Measurements from ENCODE around the gene ATP5MC2.
A peak's percentile ranks its signal among the peaks of the same experiment; 100 is the strongest.
"Not testable (repeated sequence)": the region's sequence is repeated elsewhere in the genome, so short reads cannot be mapped to it uniquely, and the experiment has no call there.

ATP5MC2 gene

GRCh38 chr12:53683494-53683893 lies 7.6 kb upstream of the ATP5MC2 start:
- Histone ChIP-seq H3K36me3 (ENCODE audit: insufficient read depth) (no peaks in the 10 kb centered on the region), H3K4me1 (ENCODE audit: low read depth, poor library complexity, severe bottlenecking) (no peaks in the 10 kb centered on the region), H3K27ac (no peak overlapping the region), H3K79me2 (ENCODE audit: insufficient read depth, low read depth) (no peaks in the 10 kb centered on the region), H3K27me3 (ENCODE audit: insufficient read depth, low read depth) (peaks cover 6% of the 10 kb centered on the region; the same call in 1 of the 2 replicates), H3K9ac (no peak overlapping the region), H3K4me2 (no peak overlapping the region), H2AFZ (ENCODE audit: low read depth) (no peak overlapping the region), H4K20me1 (ENCODE audit: insufficient read depth) (no peaks in the 10 kb centered on the region), H3K4me3 (IDR thresholded peaks at IDR 0.05; ENCODE audit: insufficient read depth, low read depth, low read length) (no peak overlapping the region)
- no peak for TF ChIP-seq CTCF (conservative IDR thresholded peaks at IDR 0.05; ENCODE audit: low read depth, low read length)

GRCh38 chr12:53680061-53680460 lies 4.2 kb upstream of the ATP5MC2 start:
- not testable (repeated sequence) for H3K27ac ChIP-seq; H4K20me1 ChIP-seq (ENCODE audit: insufficient read depth); H3K4me1 ChIP-seq (ENCODE audit: low read depth, poor library complexity, severe bottlenecking); H3K4me3 ChIP-seq (IDR thresholded peaks at IDR 0.05; ENCODE audit: insufficient read depth, low read depth, low read length); H2AFZ ChIP-seq (ENCODE audit: low read depth); H3K36me3 ChIP-seq (ENCODE audit: insufficient read depth); H3K9ac ChIP-seq; H3K4me2 ChIP-seq; H3K79me2 ChIP-seq (ENCODE audit: insufficient read depth, low read depth)
- H3K27me3 ChIP-seq (ENCODE audit: insufficient read depth, low read depth), result peaks cover 20% of the 10 kb centered on the region

- Histone ChIP-seq H3K79me2 (ENCODE audit: insufficient read depth, low read depth) (peaks cover 29% of the 10 kb centered on the region), H4K20me1 (ENCODE audit: insufficient read depth) (no peaks in the 10 kb centered on the region), H3K9ac (no peak overlapping the region), H3K36me3 (ENCODE audit: insufficient read depth) (no peaks in the 10 kb centered on the region), H2AFZ (ENCODE audit: low read depth) (no peak overlapping the region), H3K4me1 (ENCODE audit: low read depth, poor library complexity, severe bottlenecking) (peaks cover 28% of the 10 kb centered on the region), H3K4me3 (IDR thresholded peaks at IDR 0.05; ENCODE audit: insufficient read depth, low read depth, low read length) (no peak overlapping the region), H3K27ac (no peak overlapping the region), H3K4me2 (no peak overlapping the region), H3K27me3 (ENCODE audit: insufficient read depth, low read depth) (peaks cover 20% of the 10 kb centered on the region)
- TF ChIP-seq CTCF (conservative IDR thresholded peaks at IDR 0.05; ENCODE audit: low read depth, low read length), result no peak
Observed at GRCh38 chr12:53677800-53678148, 1.9 kb upstream of the ATP5MC2 start.

- H3K27me3 ChIP-seq (ENCODE audit: insufficient read depth, low read depth), result peaks cover 20% of the 10 kb centered on the region
- no peak overlapping the region for H3K4me3 ChIP-seq (IDR thresholded peaks at IDR 0.05; ENCODE audit: insufficient read depth, low read depth, low read length)
- no peak overlapping the region for H2AFZ ChIP-seq (ENCODE audit: low read depth)
- H3K36me3 ChIP-seq (ENCODE audit: insufficient read depth), result no peaks in the 10 kb centered on the region; the same call in 1 of the 2 replicates
- no peak overlapping the region for H3K27ac ChIP-seq
- peaks cover 35% of the 10 kb centered on the region for H3K79me2 ChIP-seq (ENCODE audit: insufficient read depth, low read depth)
- H3K9ac ChIP-seq, result no peak overlapping the region
- no peaks in the 10 kb centered on the region for H4K20me1 ChIP-seq (ENCODE audit: insufficient read depth)
- peak overlapping the region; percentile 41; the same call in 1 of the 2 replicates for H3K4me2 ChIP-seq
- peaks cover 34% of the 10 kb centered on the region for H3K4me1 ChIP-seq (ENCODE audit: low read depth, poor library complexity, severe bottlenecking)
- TF ChIP-seq CTCF (conservative IDR thresholded peaks at IDR 0.05; ENCODE audit: low read depth, low read length), result no peak
Observed at GRCh38 chr12:53677016-53677799, 1.3 kb upstream of the ATP5MC2 start.

GRCh38 chr12:53676656-53677015 lies 753 bp upstream of the ATP5MC2 start:
- peaks cover 40% of the 10 kb centered on the region for H3K4me1 ChIP-seq (ENCODE audit: low read depth, poor library complexity, severe bottlenecking)
- H3K4me3 ChIP-seq (IDR thresholded peaks at IDR 0.05; ENCODE audit: insufficient read depth, low read depth, low read length), result no peak overlapping the region
- no peak for TF ChIP-seq CTCF (conservative IDR thresholded peaks at IDR 0.05; ENCODE audit: low read depth, low read length)
- H3K9ac ChIP-seq, result peak overlapping the region; percentile 83; the same call in 1 of the 2 replicates
- H3K4me2 ChIP-seq, result peak overlapping the region; percentile 41
- peaks cover 38% of the 10 kb centered on the region for H3K79me2 ChIP-seq (ENCODE audit: insufficient read depth, low read depth)
- H3K27ac ChIP-seq, result peak overlapping the region; percentile 16; the same call in 1 of the 2 replicates
- no peaks in the 10 kb centered on the region for H4K20me1 ChIP-seq (ENCODE audit: insufficient read depth)
- H3K36me3 ChIP-seq (ENCODE audit: insufficient read depth), result peaks cover 3% of the 10 kb centered on the region; the same call in 1 of the 2 replicates
- peaks cover 20% of the 10 kb centered on the region for H3K27me3 ChIP-seq (ENCODE audit: insufficient read depth, low read depth)
- peak overlapping the region; percentile 79 for H2AFZ ChIP-seq (ENCODE audit: low read depth)

All from KMS-11 (cell line).